Posterior vena cava (tissue), 2 donors: Measurements from ENCODE around the gene CDX1. TPM values are rescaled to one million over a fixed set of nuclear protein-coding genes. Genes with fewer than 3 reads are reported as not detected.

Experiments used
- DNase-seq: peaks from one replicate; pipeline ENCODE4 v3.0.0-alpha.2; 2020; ENCODE audit warnings: low spot score
- intact Hi-C, 2 donors: fragments of 100-400 bp; cut with DNase I; formaldehyde crosslinking; loops; one replicate each; pipeline versions ENCODE4 v1.14.1 to v1.14.2; 2022 to 2023
- total RNA-seq, 2 donors: library from RNA; stranded (reverse); fragmentation: NEBNext Ultra II Directional; extraction: Animal tissue kit (Norgen Biotek cat#: 25700); gene quantifications; one replicate each; pipeline ENCODE4 v1.2.1, GENCODE V29; 2021
- donor health status: DM: yes; HTN: yes; CAD: no.
- donor health status: DM: yes; HTN: yes; CAD: no.

Gene CDX1
- total RNA-seq, 2 donors from 2014 or later = 0.28 TPM; not detected in 1

DNA sequence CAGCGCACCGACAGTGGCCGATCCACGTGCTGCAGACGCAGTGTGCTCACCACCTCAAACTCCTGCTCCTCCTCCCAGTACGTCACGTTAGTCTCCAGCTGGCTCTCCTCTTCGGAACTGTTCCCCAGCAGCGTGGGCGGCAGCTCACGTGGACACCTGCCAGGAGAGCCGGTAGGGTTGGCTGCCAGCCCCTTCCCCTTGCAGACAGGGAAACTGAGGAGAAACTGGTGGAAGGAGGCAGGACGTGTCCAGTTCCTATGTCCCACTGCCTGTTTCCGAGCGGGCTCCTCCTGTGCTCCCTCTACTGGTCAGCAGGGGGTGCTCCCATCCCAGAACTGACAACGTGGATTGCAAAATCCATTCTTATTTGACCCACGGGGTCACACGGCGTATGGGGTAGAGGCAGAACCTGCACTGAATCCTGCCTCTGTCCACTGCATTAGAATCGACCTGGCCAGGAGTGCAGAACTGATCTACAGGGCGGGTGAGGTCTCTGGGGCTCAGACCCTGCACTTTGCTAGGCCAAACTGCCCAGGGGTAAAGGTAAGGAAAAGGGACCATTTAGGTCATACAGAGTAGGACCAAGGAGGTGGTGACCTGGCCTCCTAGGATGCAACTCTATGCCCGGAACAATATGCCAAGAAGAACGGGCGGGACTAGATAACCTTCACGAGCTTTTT, 36.6 kb upstream of the CDX1 start:
- DNase-seq = peak; percentile 91
- intact Hi-C loops = loop anchor here (5.0 kb wide), 1 partner anchor 87 kb away; no protein-coding TSS in a partner anchor

DNA sequence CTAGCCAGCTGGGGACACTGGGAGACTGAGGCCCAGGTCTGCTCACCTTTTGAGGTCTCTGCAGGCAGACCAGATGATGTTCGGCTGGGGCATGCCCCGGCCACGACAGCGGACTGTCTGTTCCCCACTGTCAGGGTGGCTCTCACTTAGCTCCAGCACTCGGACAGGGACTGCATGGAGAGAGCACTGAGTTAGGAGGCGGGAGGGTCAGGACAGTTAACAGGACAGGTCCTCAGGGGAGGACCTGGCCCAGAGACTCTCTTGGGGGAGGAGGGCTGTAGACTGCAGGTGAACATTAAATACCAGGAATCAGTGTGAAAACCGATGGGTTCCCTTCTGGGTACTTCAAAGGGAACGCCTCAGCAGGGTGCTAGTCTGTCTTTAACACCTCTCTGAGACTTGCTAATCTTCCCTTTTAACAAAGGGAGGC, 36.1 kb upstream of the CDX1 start:
- no peak for DNase-seq
- intact Hi-C loops = no loop called here

- intact Hi-C loops = no loop called here
- no peak for DNase-seq
Measured at GRCh38 chr5:150131461-150131860, 35.1 kb upstream of the CDX1 start.

DNA sequence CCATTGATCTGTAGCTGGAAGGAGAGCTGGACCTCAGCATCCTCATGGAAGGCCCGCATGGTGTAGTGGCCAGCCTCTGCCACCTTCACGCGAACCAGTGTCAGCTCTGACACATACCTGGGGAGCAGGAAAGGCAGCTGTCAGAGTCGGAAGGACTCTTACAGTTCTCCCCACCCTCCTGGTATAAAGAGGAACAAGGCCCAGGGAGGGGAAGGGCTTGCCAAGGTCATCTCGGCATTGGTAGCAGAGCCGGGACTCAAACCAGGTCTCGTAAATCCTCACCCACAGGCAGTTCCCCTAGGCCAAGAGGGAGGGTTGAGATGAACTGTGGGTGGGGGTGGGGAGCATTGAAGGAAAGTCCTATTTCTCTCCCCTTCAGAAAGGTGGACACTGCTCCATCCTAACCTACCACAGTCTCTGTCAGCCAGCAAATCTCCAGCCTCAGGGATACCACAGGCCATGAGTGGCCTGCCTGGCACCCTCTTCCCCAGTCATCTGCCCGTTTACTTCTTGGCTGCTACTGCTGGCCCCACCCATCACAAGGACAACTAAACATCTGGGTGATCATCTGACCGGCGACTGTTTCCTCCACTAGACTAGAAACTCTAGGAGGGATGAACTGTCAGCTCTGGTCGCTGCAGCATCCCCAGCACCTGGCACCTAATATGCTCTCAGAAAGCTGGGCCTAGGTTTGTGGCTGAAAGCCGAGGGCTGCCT, 34.4 kb upstream of the CDX1 start:
- no peak for DNase-seq
- intact Hi-C loops = loop anchor here in 1 of 2 donors (1.0 kb wide), 1 partner anchor 29 kb away; no protein-coding TSS in a partner anchor

- intact Hi-C loops = loop anchor here in 1 of 2 donors (1.0 kb wide), 1 partner anchor 29 kb away; no protein-coding TSS in a partner anchor
- no peak for DNase-seq
Measured at GRCh38 chr5:150132740-150133139, 33.8 kb upstream of the CDX1 start.

- intact Hi-C loops = no loop called here
- DNase-seq = no peak
Measured at GRCh38 chr5:150133581-150134197, 32.9 kb upstream of the CDX1 start.

GRCh38 chr5:150134198-150134588, 32.4 kb upstream of the CDX1 start:
- intact Hi-C loops = no loop called here

DNA sequence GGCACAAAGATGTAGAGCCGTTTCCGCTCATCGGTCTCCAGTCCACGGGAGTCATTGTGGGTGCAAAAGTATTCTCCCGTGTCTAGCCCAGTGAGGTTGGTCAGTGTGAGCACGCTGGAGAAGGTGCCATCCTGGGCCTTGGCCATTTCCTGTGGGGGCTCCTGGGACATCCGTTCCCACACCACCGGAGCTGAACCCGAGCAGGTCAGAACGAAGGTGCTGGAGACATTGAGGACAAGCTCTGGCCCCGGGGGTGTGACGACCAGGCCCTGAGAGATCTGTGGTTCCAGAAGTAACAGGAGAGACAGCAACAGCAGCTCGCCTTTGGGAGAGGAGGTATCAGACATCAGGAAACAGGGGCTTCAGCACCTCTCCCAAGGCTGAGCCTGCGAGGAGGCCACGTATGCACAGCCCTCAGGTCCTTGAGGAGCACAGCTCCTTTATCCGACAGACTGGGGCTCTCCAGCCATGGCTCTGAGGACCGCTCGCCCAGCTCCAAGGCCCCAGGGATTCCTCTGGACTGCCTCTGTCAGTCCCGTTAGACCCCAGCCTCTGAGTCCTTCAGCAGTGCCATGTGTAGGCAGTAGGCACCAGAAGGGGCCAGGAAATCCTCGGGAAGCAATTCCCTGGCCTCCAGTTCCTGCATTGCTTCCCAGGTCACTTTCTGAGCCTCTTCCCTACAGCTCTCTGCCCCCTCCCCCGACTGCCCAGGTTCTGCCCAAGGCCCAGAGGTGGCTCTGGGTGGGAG, 30.8 kb upstream of the CDX1 start:
- DNase-seq = no peak
- intact Hi-C loops = no loop called here

More at GRCh38 chr5:150134198-150134588, 32.4 kb upstream of the CDX1 start:
- DNase-seq = no peak

GRCh38 chr5:150136305-150137167, 30.0 kb upstream of the CDX1 start:
- DNase-seq = no peak
- intact Hi-C loops = no loop called here

DNA sequence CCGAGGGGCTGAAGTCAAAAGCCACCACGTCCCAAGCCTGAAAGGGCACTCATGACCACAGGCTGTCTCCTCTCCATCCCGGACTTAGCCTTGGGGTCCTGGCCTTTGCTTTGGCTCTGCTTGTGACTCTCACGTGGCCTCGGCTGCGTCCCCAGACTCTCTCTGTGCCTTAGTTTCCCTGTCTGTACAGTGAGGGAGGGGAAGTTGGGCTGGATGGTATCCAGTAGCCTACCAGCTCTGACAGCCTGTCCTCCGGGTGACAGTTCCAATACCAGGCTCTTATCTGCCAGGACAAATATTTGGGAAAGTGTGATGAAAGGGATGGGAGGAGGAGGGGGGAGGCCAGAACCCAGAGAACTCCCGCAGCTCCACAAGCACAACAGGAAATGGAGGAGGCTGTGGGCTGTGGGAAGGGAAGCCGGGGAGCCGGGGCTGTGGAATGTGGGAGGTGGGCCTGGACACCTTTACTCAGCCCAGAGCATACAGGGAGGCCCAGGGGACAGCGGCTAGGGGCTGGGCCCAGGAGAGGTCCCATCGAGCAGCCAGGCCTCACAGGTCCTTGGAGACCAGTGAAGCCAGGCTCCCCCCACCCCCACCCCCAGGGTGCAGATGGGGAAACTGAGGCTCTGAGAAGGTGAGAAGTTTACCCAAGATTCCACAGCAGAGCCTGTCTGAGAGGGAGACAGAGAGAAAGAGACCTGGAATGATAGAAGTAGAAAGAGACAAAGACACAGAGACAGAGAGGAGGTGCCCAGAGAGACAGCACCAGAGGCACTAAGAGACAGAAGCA, 29.2 kb upstream of the CDX1 start:
- DNase-seq = no peak
- intact Hi-C loops = no loop called here

GRCh38 chr5:150137997-150138396, 28.6 kb upstream of the CDX1 start:
- no peak for DNase-seq
- intact Hi-C loops = no loop called here

GRCh38 chr5:150138551-150139265, 27.9 kb upstream of the CDX1 start:
- intact Hi-C loops = no loop called here
- DNase-seq = peak; percentile 88

- no peak for DNase-seq
- intact Hi-C loops = no loop called here
Measured at GRCh38 chr5:150139334-150139733, 27.2 kb upstream of the CDX1 start.

- intact Hi-C loops = no loop called here
- no peak for DNase-seq
Measured at GRCh38 chr5:150140830-150141229, 25.7 kb upstream of the CDX1 start.

GRCh38 chr5:150141544-150142184, 24.9 kb upstream of the CDX1 start:
- no peak for DNase-seq
- intact Hi-C loops = no loop called here

DNA sequence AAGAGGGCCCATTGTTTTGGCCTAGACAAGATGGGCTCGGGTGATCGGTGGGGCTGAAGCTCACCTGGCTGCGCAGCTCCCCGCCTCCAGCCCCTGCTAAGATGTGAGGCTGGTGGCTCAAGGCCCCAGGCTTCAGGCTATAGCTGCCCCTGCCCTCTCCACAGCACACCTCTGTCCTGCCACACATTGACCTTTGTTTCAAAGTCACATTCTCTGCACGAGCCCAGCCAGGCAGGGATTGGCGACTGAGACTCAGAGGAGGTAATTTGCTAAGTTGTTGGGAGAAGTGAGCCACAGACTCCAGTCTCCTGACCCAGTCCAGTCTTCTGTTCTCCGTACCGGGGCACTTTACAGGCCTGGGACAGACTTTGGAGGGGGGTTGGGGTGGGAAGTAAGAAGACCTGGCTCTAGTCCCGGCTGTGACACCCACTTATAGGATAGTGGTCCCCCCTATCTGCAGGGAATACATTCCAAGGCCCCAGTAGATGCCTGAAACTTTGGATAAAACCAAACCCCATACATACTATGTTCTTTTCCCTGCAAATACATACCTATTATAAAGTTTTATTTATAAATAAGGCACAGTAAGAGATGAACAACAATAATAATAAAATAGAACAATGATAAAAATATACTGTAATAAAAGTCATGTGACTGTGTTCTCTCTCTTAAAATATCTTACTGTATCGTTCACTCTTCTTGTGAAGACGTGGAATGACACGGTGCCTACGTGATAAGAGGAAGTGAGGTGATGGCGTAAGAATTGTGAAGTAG, 24.2 kb upstream of the CDX1 start:
- no peak for DNase-seq

More for the DNA sequence above, 24.2 kb upstream of the CDX1 start:
- intact Hi-C loops = no loop called here
